HG03457 (cell line): Measurements from ENCODE around the gene WDR77.

Source experiments
- ATAC-seq: cut with Tn5 transposase; IDR thresholded peaks from one replicate; pipeline ENCODE4 v1.9.1; 2021; ENCODE audit warnings: moderate number of reproducible peaks; ENCODE audit not compliant: unreplicated experiment

Gene WDR77

DNA sequence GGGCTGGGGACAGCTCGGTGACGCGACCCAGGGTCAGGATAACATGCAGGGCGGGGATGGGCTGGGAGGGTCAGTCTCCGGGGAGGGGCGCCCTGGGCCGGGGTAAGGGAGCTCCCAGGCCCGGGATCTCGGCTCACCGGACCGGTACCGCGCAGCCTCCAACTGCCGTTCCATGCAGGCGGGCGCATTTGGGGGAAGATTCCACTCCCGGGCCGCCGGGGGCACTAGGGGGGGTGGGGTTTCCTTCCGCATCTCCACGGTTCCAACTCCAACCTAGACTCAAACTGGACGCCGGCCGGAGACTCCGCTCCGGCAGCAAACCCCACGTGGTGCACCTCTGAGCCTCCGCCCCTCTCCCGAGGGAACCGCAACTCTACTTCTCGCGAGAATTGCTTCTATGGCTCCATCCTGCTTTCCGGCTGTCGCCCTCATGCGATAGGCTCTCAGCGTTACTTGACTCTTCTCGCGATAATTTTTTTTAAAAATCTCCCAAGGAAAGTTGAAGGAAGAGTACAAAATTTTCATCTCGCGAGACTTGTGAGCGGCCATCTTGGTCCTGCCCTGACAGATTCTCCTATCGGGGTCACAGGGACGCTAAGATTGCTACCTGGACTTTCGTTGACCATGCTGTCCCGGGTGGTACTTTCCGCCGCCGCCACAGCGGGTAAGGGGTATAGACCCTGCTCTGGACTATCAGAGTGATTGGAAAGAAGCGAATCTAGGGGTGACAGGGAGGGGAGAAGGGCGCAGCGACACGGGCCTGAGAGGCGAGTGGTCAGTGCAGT, at the start of gene WDR77, which contains the start of gene ATP5PB:
TSS of gene WDR77 (minus strand) at position 339 of the 785 bp plus-strand sequence. CDS start at position 252, 87 bp downstream.
TSS of gene ATP5PB (plus strand) at position 547 of the 785 bp plus-strand sequence. CDS start at position 625, 78 bp downstream.
- peak; percentile 83 for ATAC-seq

DNA sequence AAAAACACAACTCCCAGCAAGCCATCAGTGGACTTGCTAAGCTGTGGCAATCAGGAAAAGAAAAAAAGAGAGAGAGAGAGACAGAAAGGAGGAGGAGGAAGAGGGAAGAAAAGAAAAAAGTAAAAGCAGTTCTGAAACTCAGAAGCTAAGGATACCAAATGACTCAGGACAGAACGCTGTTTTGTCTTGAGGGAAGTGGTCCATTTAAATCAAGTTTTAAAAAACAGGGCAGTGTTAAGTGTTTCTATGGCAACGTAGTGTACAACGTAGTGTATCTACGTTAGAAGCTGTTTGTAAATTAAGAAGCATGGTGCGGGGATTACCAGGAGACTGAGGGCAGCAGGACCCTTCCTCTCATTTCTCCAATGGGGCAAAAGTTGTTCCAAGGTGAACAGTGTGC, 48.5 kb upstream of the WDR77 start:
- ATAC-seq, result no peak

DNA sequence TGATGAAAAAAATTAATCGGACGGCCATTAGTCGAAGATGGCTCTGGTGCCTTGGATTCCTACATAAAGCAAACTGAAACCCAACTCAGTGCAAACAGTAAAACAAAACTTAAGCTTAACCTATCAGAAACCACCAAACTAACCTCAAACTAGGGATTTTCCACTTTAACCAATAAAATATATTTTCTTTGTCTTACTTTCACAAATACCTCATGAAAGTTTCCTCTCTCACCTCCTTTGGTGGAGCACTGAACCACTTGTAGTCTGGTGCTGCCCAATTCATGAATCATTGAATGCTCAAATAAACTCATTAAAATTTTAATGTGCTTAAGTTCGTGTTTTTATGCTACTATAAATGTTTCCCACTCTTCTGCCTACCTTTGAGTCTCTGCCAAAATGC, 47.3 kb upstream of the WDR77 start:
- no peak for ATAC-seq

DNA sequence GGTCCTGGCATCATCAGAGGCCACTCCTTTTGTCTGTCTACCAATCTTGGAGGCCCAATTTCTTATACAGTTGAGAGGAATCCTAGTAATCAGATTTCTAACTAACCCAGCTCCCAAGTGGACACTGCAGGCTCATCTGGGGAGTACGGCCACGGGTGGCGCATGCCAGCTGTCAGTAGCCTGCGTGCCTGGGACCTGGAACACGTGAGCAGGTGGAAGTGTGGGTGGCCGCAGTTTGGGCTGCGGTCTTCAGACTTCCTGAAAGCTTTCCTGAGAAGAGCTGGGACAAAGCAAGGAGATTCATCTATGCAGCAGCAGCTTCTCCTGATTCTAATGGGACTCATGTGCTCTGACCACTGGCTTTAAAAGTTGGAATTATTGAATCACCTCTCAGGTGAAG, 42.0 kb upstream of the WDR77 start:
- no peak for ATAC-seq

DNA sequence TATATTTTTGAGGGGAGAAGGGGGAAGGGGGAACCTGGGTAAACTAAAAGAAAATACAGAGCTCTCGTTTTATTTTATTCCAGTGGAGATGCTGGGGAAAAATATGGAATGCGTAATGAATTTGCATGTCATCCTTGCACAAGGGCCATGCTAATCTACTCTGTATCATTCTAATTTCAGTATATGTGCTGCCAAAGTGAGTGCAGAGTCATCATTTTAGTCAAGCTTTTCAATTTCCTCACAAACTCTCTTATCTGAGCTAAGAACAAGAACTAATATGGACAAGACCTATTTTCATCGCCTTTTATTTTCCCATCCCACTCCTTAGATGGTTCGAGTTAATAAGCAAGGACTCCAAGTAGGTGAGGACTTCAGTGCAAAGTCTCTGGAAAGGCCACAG, 41.2 kb upstream of the WDR77 start:
- ATAC-seq, result no peak

DNA sequence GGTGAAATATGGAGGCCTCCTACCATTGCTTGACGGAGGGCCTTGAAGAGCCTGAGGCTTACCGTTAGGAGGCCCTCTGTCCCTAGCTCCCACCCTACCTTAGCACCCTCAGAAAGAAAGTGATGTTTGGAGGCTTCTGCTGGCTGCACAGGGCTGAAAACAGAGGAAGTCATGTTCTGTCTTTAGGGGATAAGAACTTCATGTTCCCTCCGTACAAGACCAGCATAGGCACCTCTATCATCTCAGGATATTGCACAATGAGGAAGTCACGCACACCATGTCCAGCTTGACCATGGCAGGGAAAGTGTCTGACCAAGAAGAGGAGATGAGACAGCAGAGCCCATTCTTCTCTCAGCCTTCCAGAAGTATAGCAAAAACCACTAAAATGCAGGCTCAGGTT, 40.5 kb upstream of the WDR77 start:
- ATAC-seq, result no peak

DNA sequence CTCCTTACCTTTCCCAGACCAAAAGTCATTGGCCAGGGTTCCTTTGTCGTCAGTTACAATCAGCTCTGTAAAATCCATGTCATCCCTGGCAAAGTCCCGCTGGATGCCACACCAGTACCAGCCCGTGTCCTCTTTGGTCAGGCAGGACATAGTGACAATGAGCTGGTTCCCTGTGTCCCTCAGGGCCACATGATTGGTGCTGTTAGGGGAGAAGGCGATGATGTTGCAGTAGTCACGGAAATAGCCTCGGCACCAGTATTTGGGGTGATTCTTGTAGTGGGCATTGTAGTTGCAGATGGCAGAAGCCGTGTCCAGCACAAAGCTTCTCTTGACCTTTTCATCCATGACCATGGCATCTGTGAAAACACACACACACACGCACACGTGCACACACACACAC, 39.6 kb upstream of the WDR77 start:
- ATAC-seq, result no peak

DNA sequence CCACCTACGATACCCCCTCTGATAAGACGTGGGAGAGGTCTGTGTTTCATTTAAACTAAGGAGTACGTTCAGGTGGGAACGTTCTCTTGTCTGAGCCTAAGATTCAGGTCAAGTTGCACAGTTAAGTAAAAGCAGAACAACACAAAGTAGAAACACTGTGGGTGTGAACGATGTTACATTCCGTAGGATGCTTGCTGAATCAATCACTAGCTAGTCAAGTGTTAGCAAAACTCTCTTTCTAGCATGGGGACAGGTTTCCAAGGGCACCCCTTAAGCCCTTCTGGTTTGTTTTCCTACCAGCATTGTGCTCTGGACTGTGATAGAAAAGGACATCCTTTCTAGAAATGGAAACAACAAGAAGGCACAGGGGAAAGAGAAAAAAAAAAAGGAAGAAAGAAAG, 38.1 kb upstream of the WDR77 start:
- no peak for ATAC-seq

DNA sequence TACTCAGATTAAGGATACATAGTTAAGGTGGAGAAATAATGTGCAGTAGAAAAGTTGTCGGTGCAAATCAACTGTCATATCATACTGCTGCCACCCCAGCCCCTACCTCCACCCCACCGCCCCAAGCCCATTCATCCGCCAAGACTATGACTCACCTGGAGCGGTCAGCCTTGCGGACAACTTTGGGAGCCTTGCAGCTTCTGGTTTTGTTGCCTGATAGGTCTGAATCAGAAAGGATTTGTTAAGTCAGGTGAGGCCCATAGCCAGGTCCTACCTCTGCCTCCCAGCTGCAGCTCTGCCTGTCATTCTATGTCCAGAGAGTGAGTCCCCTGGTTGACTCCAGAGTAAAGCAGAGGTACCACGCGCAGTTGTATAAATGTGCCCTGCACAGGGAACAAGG, 37.4 kb upstream of the WDR77 start:
- no peak for ATAC-seq

DNA sequence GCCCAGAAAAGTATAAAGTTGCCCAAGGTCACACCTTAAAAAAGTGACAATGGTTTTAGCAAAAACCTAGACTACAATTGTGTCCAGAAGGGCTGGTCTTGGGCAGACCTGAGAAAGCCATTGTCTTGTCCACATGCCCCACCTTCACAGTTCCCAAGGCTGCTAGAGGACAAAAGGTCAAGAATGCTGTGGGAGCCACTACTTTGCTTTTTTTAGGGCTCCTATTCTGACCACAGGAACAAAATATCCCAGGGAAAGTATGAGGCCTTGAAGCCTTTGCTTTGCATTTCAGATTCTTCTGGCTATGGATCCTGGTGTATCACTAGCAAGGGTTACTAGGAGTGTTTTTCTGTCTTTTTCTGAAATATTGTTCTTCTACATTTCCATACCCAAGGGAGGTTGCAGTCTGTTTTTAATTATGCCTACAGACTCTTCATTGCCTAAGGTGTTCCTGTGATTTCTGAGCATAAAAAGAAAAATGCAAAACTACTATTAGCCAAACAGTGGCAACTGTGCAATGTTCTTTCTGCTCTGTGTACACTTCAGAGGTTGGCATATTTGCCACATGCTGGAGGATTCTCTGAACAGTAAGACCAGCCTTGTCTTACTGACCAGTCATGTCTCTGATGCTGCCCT, 35.5 kb upstream of the WDR77 start:
- no peak for ATAC-seq

DNA sequence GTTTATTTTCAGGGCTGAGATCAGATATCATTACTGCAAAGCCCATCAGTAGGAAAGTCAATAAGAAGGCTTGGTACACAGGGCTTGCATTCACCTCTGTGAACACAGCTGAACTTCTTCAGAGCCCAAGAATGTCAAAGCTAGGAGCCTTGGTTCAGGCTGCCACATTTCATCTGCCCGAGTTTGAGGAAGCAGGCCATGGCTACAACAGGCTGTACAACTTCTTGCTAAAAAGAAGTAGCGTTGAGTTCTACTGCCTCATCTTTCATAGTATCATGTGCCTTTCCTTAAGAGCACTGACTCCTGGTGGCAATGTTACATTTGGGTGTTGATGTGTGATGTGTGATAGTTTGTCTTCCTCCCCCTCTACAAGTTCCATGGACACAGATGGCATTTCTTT, 34.8 kb upstream of the WDR77 start:
- ATAC-seq, result no peak

DNA sequence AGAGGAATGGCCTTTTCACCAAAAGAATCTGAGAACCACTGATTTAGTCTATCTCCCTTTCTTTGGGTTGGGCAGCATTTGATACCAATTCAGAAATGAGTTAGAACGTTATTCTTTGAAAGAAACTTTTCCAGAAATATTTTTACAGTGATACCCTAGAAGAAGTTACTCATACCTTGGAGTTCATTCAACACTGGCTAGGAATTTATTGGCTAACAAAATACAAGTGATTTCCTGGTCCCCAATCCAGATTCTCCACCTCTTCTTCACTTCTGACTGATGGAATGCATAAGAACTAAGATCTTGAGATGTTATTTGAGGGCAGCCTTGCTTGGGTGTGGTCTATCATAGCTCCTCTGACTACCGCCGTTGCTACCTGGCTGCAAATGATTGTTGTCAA, 34.1 kb upstream of the WDR77 start:
- ATAC-seq, result no peak

DNA sequence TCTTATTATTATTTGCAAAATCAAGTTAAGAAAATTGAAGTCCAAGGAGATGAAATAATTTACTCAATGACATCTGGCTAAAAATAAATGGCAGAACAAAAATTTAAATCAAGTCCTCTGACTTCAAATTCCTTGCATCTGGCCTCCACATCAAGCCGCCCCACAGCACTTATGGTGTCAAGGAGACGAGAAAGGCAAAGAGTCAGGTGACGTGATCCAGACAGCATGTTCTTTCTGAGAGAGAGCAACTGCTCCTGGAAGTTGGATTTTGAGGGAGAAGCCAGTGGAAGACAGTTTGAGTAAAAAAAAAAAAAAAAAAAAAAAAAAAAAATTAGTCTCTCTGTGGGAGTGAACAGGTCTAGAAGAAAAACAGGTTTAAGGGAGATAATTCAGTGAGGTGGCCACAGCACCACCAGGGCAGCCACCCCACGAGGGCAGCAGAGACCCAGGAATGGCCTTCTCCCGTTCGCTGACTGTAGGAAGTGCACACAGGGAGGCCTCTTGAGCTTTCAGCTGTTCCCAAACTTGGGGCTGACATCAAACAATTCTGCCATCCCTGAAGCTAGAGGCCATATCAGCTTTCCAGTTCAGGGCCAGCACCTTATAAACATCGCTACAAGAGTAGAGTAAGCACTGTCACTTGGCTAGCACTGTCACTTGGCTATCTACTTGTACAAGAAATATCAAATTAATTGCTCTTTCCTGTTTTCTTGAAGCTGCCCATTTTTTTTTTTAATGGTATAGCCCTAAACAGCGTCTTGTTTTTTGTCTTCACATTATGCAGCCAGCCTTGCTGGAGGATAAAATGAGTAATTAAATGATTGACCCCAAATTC, 32.5 kb upstream of the WDR77 start:
- ATAC-seq, result no peak

DNA sequence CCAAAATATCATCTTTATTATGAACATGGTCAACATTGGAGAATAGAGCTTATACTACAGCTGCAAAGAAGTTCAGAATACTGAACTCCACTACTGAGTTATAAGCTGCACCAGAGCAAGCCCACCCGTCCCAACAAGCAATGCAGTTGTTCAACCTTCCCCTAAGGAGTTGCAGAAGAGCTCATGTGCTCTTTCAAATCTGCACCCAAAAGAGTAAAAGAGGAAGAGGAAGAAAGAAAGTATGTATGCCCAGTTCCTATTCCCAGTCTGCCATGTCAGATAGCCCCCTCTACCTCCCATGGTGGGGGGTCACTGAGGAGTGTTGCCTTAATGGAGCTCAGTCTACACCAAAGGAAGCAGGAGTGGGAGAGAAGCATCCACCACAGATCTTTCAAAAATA, 31.6 kb upstream of the WDR77 start:
- ATAC-seq, result no peak

DNA sequence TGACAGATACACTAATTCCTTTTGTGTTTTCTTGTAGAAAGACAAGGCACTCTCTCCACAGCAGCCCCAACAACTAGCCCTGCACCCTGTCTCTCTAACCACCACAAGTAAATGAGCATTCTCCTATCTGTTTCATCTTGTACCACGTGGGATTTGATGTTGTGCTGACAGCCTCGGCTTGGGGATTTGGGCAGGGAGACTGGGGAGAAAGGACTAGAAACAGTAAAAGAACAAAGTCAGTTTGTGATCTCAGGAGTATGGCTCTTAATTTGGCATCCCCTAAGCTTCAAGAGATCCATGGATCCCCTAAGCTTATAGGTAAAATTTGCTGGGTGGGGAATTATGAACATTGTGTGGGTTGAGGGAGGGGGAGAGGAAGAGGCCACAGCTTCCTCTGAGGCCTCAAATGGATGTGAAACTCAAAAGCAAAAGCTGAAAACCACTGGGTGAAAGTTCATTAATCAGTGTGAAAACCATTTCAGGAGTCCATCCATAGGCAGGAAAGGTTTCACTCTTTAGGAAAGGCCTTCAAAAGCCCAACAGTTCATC, 27.8 kb upstream of the WDR77 start:
- no peak for ATAC-seq

DNA sequence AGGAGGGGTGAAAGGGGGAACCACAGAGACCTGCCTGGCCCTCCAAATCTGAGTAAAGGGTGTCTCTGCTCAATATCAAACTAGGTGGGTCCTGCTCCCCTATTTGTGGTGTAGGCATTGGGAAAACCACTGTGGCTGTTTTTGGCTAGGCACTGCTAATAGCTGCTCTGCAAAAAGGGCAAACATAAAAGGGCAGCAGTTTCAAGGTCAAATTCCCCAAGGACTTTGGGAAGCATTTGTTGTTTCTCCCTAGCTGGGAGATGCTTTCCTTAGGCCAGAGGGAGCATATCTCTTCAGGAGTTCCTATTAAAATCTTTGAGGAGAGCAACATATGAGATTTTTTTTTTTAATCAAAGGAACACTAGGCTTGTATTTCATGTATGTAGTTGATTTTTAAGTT, 27.2 kb upstream of the WDR77 start:
- no peak for ATAC-seq

DNA sequence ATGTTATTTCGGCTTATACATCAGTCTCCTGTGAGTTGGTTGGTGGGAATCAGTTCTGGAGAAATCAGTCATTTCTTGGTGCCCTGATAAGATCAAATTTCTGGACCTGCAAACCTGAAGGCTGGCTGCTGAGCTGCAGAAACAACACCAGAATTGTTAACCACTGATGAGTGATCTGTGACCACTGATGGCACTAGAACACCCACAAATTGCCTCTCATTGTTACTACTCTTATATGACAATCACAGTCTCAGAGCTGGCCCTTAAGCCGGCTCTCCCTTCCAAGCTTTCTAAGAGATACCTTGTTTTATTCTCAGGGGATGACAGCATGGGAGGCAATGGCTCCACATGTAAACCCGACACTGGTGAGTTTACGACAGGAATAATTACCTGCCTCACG, 26.6 kb upstream of the WDR77 start:
- ATAC-seq, result no peak

DNA sequence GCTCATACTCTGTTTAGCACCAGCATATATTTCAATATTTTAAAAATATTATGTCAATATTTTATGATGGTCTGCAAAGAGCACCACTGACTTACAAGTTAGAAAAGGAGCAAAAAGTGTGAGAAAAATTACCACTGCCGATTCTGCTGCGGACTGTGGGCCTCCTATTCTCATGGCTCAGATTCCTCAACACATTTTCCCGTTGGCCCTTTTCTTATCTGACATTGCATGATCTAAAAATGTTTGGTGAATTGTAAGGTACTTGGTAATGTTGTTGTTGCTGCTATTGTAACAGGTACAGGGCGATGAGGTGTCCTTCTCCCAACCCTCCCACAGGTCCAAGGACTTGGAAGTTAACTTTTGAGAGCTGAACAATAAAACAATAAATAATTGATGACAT, 25.5 kb upstream of the WDR77 start:
- ATAC-seq, result no peak

DNA sequence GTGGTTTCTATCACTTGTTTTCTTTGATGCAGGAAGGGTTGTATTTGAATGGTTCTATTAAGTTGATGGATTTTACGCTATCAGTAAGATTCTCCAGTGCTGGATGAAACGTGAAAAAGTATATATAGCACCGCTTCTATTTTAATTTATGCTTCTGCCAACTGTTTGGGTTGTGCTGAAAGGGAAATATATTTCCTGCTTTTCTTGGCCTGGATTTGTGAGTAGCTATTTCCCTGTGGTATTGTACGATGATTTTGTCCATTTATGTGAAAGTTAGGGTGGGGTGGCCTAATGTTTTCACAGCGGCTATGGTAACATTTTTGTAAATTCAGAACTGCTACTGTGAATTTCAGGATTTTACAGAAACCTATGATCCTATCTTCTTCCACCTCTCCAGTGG, 25.1 kb upstream of the WDR77 start:
- ATAC-seq, result no peak

DNA sequence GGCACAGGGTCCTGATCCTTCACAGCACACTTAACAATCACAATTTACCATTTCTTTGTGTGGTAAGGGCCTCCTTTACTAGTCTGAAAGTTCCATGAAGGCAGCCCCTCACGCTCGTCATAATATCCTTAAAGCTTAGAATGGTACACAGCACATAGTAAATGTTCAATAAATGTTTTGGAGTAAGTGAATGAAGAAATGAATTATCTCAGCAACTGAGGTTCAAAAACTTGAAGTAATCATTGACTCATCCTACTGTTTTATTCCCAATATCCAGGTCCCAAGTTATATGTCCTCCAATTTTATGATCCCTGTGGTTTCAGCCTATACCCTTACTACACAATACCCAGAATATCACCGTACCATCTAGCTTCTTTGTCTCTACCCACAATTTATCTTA, 22.5 kb upstream of the WDR77 start:
- no peak for ATAC-seq

DNA sequence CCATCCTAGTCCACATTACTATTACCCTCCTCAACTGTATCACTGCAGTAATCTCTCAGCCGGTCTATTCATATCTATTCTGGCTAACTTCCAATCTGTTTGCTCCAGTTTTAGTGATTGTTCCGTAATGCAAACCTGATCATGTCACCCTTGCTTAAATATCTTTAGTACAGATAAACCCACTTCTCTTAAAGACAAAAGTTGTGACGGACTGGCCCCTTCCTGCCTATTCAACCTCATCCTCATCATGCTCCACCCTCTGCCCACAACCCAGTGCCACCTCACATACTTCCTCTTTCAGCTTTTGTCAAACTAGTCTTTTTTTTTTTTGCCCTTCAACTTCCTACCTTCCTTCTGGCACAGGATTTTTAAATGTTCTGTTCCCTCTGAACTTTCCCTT, 22.0 kb upstream of the WDR77 start:
- no peak for ATAC-seq
